Stimulated activated CD4-positive, alpha-beta T cell treated with anti-CD3 and anti-CD28 coated beads, Interleukin-1b, Interleukin-23, amount 100 ng/mL, for 4 hours (primary cell): ENCODE measurements around the gene RRP1B.
"Not testable (repeated sequence)": the region's sequence is repeated elsewhere in the genome, so short reads cannot be mapped to it uniquely, and the experiment has no call there.

Experiments
- DNase-seq, 2 donors: peaks; one replicate each; pipeline ENCODE4 v3.0.0-alpha.2; 2020; ENCODE audit warnings: low read depth in 2 of 2

Gene RRP1B

DNA sequence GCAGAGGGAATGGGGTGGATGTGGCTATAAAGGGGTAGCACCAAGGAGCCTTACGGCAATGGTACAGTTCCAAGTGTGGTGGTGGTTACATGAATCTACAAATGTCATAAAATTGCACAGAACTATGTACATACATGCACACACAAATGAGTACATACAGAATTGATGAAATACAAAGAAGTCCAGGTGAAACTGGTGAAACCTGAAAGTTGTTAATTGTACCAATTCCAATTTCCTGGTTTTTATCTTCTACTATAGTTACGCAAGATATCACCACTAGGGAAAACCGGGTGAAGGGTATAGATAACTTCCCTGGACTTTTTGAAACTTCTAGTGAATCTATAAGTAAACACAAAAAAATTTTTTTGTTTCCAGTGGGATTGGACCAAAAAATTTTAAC lies 19.0 kb upstream of the RRP1B start:
- DNase-seq: no peak

GRCh38 chr21:43643193-43643592 lies 16.2 kb upstream of the RRP1B start:
- DNase-seq: no peak

- DNase-seq: no peak
Measured at GRCh38 chr21:43644071-43644470, 15.3 kb upstream of the RRP1B start.

DNA sequence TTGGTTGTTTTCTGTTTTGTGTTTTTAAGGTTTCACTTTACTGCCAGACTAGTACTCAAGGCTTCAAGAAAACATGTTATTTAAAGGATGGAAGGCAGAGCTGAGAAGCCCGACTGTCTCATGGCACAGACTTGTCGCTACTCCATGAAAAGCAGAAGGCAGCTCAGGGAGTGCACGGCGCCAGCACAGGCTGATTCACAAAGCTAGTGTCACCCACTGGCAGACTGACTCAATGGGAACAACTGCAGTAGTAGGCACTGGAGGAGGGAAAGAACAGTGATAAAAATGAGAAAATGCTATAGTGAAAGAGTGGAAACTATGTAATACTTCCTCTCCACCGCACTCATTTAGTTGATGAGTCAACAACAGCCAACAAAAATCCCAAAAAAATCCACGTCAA lies 14.8 kb upstream of the RRP1B start:
- no peak for DNase-seq

DNA sequence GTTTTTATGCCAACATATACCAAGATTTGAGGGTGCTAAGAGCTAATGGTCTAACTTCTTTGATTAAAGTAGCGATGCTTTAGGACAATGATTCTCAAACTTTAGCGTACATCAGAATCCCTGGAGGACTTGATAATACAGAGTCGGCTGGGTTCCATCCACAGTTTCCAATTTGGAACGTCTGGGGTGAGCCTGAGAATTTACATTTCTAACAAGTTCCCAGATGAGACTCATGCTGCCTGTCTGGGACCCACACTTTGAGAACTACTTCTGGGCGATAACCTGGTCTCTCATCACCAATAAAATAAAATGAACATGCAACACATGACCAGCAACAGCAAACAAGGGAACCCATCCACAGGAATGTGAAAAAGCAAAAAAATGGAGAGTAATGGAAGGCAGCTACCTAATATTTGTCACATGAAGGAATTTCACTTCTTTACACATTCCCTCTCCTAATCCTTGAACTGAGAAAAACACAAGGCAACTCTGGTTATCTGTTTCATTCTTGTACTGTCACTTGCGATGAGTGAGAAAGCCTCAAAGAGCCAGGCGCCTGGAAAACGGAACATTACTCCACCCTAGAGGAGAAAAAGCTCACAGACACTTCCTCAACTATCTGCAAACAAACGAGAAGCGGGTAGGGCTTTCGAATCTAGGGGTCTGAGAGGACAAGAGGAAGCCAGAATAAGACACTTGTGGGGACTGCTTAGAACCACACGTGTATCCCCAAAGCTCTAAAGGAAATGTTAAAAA lies 14.0 kb upstream of the RRP1B start:
- DNase-seq: no peak

- DNase-seq: no peak
Measured at GRCh38 chr21:43645976-43646375, 13.4 kb upstream of the RRP1B start.

DNA sequence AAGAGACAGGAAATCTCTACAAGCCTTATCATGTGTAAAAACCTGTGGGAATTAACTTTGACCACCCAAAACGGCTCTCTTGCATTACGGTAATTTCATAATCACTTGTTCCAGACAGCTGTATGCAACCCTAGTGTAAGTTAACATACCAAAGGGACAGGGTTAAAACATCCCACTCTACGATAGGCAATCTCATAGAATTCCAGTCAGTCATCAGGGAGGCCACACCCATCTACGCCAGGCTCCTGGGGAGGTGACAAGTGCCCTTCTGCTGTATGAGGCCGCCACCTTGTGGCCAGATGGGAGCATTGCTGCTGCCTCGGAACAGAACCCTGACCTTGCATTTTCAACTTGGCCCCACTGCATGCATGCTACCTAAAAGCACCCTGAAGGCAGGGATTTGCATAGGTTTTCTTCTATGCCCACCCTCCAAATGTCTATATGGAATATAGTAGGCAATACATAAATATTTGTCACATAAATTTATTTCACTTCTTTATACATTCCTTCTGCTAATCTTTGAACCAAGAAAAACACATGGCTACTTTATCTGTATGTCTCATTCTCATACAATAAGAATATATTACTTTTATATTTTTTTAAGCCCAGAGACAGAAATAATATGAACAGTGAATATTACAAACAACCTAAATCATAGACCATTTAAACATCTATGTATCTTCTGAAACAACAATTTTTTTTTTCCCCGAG lies 12.7 kb upstream of the RRP1B start:
- peak; percentile 78 to 83 for DNase-seq

DNA sequence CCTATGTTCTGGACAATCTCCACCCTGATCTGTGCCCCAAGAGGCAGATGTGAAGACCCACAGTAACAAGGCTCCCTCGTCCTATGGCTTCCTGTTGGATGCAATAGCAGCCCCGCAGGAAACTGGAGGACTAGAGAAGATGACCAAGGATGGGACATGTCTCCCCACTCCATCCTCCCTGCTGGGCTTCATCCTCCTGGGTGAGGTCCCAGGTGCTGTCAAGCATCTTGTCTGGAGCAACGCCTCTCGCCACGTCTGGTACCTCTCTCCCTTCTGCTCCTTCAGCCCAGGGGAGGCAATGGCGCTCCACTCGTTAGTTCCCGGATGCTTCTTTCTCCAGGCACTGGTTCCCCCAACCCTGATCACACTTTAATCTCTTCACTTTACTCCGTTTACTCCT lies 11.2 kb upstream of the RRP1B start:
- no peak for DNase-seq

DNA sequence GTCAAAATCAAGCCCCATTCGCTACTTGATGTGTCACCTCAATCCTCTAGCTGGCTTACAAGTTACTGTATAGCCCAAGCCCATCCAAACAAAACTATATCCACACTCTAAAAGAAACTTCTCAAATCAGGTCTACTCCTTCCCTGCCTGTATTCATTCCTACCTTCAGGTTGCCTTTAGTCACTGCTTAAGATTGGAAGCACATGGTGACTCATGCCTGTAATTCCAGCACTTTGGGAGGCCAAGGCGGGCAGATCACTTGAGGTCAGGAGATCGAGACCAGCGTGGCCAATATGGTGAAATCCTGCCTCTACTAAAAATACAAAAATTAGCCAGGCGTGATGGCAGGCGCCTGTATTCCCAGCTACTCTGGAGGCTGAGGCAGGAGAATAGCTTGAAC lies 7.4 kb upstream of the RRP1B start:
- not testable (repeated sequence) for DNase-seq

GRCh38 chr21:43652616-43653015 lies 6.7 kb upstream of the RRP1B start:
- DNase-seq: no peak

DNA sequence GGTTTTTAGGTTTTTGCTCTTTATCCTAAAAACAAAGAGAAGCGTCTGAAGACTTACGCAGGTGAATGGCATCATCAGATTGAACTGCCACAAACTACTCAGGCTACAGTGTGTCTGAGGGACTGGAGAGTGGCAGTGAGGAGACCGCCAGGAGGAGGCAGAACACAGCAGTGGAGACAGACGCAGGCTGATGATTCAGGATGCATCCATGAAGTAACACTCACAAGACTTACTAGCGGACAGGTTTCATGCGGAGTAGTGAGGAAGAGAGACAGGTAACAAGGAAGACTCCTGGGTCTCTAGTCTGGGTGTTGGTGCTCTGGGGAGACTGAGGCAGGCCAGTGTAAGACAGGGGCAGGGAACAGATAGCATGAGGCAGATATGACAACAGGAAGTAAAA lies 5.7 kb upstream of the RRP1B start:
- no peak for DNase-seq

DNA sequence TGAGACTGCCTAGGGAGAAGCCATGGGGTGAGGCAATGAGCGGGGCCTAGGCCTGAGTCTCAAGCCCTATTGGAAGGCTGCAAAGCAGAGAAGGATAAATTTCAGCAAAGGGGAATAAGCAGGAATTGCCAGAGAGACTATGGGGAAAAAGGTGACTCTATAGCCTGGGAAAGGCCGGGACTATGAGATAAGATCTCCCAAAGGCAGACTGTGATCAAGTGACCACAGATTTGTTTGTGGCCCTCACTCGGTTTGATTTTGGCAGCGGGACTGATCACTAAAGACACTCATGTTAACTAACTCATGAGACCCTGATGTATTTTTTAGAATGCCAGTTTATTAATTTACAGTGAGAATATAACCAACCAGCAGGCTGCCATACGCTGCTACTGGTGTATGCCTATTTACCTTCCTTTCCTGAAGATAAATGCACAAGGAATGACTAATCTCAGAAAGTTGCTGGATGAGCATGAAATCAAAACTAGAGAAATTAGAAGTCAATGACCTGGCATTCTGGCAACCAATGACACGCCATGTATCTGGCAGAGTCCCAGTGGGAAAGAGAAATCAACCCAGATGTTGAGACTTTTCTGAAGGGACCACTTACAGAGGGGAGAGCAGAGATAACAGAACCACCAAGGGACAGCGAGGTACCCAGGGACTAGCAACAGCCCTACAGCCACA lies 4.4 kb upstream of the RRP1B start:
- DNase-seq: no peak

- no peak for DNase-seq
Measured at GRCh38 chr21:43657355-43658087, 1.8 kb upstream of the RRP1B start.

- no peak for DNase-seq
Measured at GRCh38 chr21:43658088-43658741, 1.1 kb upstream of the RRP1B start.

DNA sequence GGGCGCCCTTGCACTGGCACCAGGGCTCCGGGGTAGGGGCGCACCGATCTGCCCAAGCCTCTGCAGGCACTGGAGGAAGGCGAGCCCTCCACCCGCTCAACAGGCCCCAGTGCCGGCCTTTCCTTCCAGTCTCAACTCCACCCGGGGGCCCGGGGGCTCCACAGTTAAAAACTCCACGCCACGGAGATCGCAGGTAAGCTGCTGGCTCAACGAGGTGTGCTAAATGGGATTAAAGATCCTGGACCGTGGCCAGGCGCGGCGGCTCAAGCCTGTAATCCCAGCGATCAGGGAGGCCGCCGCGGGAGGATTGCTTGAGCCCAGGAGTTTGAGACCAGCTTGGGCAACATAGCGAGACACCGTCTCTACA lies 608 bp upstream of the RRP1B start:
- DNase-seq: no peak

DNA sequence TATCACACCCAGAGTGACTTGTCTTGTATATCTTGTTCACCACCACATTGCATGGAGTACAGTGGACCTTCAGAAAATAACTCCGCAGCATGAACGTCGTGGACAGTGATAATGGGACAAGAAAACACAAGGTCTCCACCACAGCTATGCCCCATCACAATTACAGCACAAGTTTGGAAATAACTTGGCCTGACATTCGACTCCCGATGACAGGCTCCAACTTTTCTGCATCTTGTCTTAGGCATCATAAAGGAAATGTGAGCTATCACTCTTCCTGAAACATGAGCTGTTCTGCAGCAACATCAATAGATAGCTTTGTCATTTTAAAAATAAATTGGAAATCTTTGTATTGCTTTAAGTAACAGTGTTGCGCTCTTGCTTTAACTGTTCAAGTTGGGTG lies 2.9 kb downstream of the RRP1B start:
- DNase-seq: no peak

GRCh38 chr21:43663033-43663432 lies 3.7 kb downstream of the RRP1B start:
- DNase-seq: no peak

- DNase-seq: no peak
Measured at GRCh38 chr21:43664358-43664757, 5.0 kb downstream of the RRP1B start.

DNA sequence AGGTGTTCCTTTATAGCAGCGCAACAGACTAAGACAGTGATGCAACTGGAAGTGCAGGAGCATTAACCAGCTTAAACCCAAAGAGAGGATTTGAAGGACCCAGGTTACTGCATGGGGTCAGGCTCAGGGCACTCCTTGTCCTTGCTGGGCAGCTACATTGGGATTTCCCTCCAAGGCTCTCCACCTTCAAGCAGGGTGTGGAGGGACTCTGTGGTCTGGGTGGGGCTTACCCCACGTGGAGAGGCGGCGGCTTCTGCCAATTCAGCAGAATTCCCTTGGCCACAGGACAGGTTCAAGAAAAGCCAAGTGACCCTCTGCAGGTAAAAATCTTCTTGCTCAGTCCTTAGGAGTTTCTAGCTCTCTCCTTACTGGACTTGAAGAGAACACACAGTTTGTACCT lies 6.5 kb downstream of the RRP1B start:
- no peak for DNase-seq

GRCh38 chr21:43667191-43667904 lies 8.0 kb downstream of the RRP1B start:
- no peak for DNase-seq
